Measurements from ENCODE around the gene C14orf180. TPM values are rescaled to one million over a fixed set of nuclear protein-coding genes. Genes with fewer than 3 reads are reported as not detected.

Gene C14orf180
- total and polyA plus RNA-seq, 2 donors from 2014 or later = 2.1 to 3.1 TPM

GRCh38 chr14:104624939-104625338 is 45.4 kb downstream of the C14orf180 start:
- DNase-seq = no peak
- Histone ChIP-seq H3K4me1 (ENCODE audit: control insufficient read depth in 2 of 3, insufficient read depth in 2 of 3, low read depth in 1 of 3, low read length in 3 of 3) (no peaks in the 10 kb centered on the region), H3K36me3 (ENCODE audit: control insufficient read depth in 2 of 3, insufficient read depth in 3 of 3, low read length in 3 of 3) (no peaks in the 10 kb centered on the region), H3K27me3 (ENCODE audit: control insufficient read depth, insufficient read depth, low read length) (peaks cover 2% of the 10 kb centered on the region), H3K9me3 (ENCODE audit: control insufficient read depth in 2 of 3, insufficient read depth in 1 of 3, low read length in 3 of 3) (peaks cover 0 to 14% (median 0%) of the 10 kb centered on the region in 3 donors), H3K9ac (ENCODE audit: low read length in 3 of 3) (no peak overlapping the region), H3K4me3 (ENCODE audit: low read length in 3 of 3) (no peak overlapping the region), H3K27ac (ENCODE audit: low read depth in 2 of 2, low read length in 2 of 2) (no peak overlapping the region)
- FAIRE-seq = no peak
- TF ChIP-seq CTCF (IDR thresholded peaks at IDR 0.05; ENCODE audit: borderline replicate concordance, extremely low read depth, insufficient read depth) = no peak
- intact Hi-C loops (cut with DNase I) = no loop called here

- Histone ChIP-seq H3K27ac (ENCODE audit: low read depth in 2 of 2, low read length in 2 of 2) (no peak overlapping the region), H3K9me3 (ENCODE audit: control insufficient read depth in 2 of 3, insufficient read depth in 1 of 3, low read length in 3 of 3) (peaks cover 0 to 5% (median 0%) of the 10 kb centered on the region in 3 donors), H3K4me3 (ENCODE audit: low read length in 3 of 3) (no peak overlapping the region), H3K9ac (ENCODE audit: low read length in 3 of 3) (no peak overlapping the region), H3K36me3 (ENCODE audit: control insufficient read depth in 2 of 3, insufficient read depth in 3 of 3, low read length in 3 of 3) (no peaks in the 10 kb centered on the region), H3K27me3 (ENCODE audit: control insufficient read depth, insufficient read depth, low read length) (no peaks in the 10 kb centered on the region), H3K4me1 (ENCODE audit: control insufficient read depth in 2 of 3, insufficient read depth in 2 of 3, low read depth in 1 of 3, low read length in 3 of 3) (no peaks in the 10 kb centered on the region)
- no peak for DNase-seq
- intact Hi-C loops (cut with DNase I) = no loop called here
- no peak for FAIRE-seq
- no peak for TF ChIP-seq CTCF (IDR thresholded peaks at IDR 0.05; ENCODE audit: borderline replicate concordance, extremely low read depth, insufficient read depth)
These were observed 53.2 kb downstream of the C14orf180 start for GRCh38 chr14:104632781-104633180.

GRCh38 chr14:104633276-104634137 is 53.9 kb downstream of the C14orf180 start:
- intact Hi-C loops (cut with DNase I) = no loop called here
- Histone ChIP-seq H3K9ac (ENCODE audit: low read length in 3 of 3) (no peak overlapping the region), H3K9me3 (ENCODE audit: control insufficient read depth in 2 of 3, insufficient read depth in 1 of 3, low read length in 3 of 3) (peaks cover 0 to 5% (median 0%) of the 10 kb centered on the region in 3 donors), H3K36me3 (ENCODE audit: control insufficient read depth in 2 of 3, insufficient read depth in 3 of 3, low read length in 3 of 3) (no peaks in the 10 kb centered on the region), H3K27ac (ENCODE audit: low read depth in 2 of 2, low read length in 2 of 2) (no peak overlapping the region), H3K4me1 (ENCODE audit: control insufficient read depth in 2 of 3, insufficient read depth in 2 of 3, low read depth in 1 of 3, low read length in 3 of 3) (no peaks in the 10 kb centered on the region), H3K4me3 (ENCODE audit: low read length in 3 of 3) (no peak overlapping the region), H3K27me3 (ENCODE audit: control insufficient read depth, insufficient read depth, low read length) (no peaks in the 10 kb centered on the region)
- TF ChIP-seq CTCF (IDR thresholded peaks at IDR 0.05; ENCODE audit: borderline replicate concordance, extremely low read depth, insufficient read depth) = no peak
- FAIRE-seq (no peak), DNase-seq (no peak)
